Epithelial cell of prostate (primary cell): ENCODE data around the gene HOXA11.

ENCODE experiments used
- DNase-seq: peaks from one replicate; pipeline ENCODE4 v3.0.0-alpha.2; 2011; ENCODE audit warnings: low read depth, low spot score
- H3K27ac ChIP-seq: fragments of 450-650 bp; 2 replicates; pipeline ENCODE4 v1.5.1; 2017; ENCODE audit warnings: mild to moderate bottlenecking

The HOXA11 gene

GRCh38 chr7:27182861-27183681 is 2.0 kb downstream of the HOXA11 start:
- peak overlapping the region; percentile 90 for H3K27ac ChIP-seq
- no peak for DNase-seq

DNA sequence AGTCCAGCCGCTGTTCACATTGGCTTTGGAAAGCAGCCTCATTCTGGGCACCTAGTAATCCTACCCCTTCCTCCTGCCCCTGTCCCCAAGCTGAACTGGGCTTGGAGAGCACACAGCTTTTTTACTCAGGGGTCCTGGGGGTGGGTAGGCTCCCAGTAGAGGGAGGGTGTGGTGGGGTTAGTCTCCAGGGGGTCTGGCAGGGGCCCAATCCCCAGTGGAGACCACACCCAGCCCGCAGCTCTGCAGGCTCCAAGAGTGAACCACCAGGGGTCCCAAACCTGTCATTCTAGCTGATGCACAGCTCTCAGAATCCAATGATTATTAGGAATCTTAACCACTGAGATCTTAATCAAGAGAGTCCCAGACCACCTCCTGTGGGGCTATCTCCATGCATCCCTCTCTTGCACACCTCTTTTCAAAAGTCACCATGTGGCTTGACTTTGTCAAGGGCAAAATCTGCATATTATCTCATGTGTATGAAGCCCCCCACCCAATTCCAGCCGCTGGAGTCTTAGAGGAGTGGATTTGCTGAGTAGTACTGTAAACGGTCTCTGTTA is 2.7 kb downstream of the HOXA11 start:
- H3K27ac ChIP-seq = no peak overlapping the region
- no peak for DNase-seq

- no peak overlapping the region for H3K27ac ChIP-seq
- no peak for DNase-seq
Observed at GRCh38 chr7:27181795-27182275, 3.2 kb downstream of the HOXA11 start.

GRCh38 chr7:27180431-27181420 is 4.3 kb downstream of the HOXA11 start:
- no peak for DNase-seq
- H3K27ac ChIP-seq = peak overlapping the region; percentile 93

DNA sequence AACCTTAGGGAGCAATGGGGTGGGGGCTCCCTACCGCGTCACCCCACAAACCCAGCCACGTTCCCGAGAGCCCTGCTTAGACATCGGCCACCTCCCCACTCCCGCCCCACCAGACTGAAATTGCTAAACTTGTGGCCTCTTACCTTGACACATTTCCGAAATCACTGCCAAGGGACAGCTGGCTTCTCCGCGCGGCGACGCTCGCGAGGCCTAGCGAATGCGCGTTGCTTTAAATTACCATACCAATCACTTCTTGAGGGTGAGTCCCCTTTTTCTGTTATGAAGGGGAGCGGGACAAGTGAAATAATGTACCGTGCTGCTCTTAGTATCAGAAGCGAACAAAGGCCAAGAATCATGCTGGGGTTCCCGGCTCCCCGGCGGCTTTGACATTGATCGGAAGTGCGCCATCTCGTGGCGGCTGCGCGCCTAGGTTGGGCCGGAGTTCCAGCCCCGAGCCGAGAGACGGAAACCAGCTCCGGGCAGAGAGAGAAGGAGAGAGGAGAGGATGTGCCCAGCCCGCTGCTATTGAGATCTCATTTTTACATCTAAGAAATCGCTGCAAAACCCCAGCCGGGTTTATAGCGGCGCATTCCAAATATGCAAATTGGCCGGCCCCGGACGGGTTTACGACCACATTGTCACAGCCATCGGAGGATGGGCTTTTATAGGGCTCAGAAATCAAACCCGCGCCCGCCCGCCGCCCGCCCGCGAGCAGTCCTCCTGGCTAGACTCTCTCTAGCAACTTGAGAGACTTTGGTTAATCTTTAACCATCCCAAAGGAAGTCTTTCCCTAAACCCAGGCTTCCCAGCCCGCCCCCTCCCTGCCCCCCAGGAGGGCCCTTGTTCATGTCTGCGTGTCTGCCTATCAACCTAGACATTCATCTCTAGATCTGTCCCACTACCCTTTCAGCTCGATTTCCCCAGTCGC is 5.3 kb downstream of the HOXA11 start:
- H3K27ac ChIP-seq = peak overlapping the region; percentile 93
- DNase-seq = no peak

GRCh38 chr7:27179030-27179429 is 6.0 kb downstream of the HOXA11 start:
- peak overlapping the region; percentile 93 for H3K27ac ChIP-seq
- no peak for DNase-seq

GRCh38 chr7:27178366-27178765 is 6.7 kb downstream of the HOXA11 start:
- DNase-seq = no peak
- H3K27ac ChIP-seq = peak overlapping the region; percentile 93

- H3K27ac ChIP-seq = peak overlapping the region; percentile 93
- DNase-seq = no peak
Observed at GRCh38 chr7:27177795-27178320, 7.2 kb downstream of the HOXA11 start.

DNA sequence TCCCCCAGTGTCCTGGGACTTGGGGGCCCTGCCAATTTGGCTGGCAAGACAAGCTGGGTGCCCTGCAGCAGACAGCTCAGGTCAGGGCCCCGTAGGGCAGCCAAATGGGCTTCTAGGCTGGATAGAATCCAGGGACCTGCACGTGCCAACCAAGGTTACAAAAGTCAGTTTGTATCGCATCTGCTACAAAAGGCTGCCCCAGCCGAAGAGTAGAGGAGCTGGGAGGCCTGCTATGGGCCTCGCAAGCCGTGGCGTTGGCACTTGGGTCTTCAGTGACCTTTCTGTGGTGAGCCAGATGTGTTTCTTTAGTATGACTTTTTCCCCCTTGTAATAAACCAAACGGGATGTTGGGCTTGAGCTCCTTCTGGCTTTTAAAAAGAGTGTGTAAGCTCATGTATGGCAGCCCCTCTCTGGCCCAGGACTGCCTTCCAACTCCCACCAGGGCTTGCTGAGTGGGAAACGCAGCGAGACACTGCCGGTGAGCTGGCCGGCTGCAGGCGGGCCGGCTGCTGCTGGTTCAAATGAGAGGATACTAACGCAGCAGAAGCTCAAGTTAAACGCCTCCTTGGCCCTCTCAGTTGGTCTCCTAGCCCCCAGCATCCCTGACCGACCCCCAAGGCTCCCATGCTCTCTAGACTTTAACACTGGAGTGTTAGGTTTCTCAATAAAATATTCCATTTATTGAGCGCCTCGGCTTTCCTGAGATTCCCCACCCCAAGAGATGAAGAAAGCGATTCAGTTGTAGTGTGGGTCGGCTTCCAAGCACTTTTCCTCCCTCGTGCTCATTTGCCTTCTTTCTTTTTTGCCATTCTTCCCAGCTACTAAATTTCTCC is 7.9 kb downstream of the HOXA11 start:
- peak overlapping the region; percentile 93 for H3K27ac ChIP-seq
- no peak for DNase-seq

DNA sequence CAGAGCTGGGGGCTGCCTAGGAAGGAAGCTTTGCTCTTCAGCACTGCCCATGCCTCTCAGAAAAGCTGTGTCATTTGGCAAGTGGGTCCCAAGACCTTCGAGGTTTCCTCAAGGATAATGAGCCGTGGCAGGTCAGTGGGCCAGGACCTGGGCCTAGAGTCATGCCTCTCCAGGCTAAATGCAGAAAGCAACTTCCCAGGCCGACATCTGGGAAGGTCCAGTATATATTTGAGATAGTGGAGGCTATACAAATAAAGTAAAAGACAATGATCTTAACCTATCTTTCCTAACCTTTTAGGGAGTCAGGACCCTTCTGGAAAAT is 8.5 kb downstream of the HOXA11 start:
- DNase-seq = no peak
- peak overlapping the region; percentile 93 for H3K27ac ChIP-seq

DNA sequence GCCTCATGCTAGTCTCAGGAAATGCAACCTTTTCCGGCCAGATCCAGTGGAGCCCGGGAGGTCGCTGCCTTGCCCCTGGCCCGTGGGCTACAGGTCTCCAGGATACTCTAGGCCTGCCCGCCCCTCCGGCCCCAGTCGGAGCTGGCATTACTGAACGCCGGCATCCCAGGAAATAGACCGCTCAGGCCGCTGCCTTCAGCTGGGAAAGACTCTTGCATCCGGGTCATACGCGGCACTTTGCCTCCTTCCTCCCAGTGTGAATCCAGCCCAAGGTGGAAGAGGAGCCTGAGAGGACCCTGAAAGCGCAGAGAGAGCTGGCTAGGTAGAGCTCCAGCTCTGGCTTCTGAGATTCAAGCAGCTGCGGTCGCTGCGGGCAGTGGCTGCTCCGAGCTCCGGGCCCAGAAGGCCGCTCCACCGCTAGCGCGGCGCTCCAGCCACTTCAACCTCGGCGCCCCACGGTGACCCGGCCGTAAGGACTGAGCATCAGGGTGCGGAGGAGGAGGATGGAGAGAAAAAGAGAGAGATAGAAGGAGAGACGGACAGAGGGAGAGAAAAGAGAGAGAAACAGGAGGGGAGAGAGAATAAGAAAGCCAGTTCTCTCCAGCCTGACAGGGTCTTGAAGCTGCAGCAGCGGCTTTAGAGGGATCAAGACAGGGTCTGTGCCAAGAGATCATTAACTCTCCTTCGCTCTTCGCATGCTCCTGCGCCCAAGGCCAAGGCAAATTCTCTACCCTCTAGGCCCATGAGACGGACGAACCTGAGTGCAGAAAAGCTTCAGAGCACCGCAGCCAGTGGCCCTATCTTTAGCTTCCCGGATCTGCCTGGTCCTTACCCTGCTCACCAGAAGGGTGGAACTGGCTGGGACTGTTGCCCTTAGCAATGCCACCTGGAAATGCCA is 9.2 kb downstream of the HOXA11 start:
- DNase-seq = no peak
- H3K27ac ChIP-seq = peak overlapping the region; percentile 93

DNA sequence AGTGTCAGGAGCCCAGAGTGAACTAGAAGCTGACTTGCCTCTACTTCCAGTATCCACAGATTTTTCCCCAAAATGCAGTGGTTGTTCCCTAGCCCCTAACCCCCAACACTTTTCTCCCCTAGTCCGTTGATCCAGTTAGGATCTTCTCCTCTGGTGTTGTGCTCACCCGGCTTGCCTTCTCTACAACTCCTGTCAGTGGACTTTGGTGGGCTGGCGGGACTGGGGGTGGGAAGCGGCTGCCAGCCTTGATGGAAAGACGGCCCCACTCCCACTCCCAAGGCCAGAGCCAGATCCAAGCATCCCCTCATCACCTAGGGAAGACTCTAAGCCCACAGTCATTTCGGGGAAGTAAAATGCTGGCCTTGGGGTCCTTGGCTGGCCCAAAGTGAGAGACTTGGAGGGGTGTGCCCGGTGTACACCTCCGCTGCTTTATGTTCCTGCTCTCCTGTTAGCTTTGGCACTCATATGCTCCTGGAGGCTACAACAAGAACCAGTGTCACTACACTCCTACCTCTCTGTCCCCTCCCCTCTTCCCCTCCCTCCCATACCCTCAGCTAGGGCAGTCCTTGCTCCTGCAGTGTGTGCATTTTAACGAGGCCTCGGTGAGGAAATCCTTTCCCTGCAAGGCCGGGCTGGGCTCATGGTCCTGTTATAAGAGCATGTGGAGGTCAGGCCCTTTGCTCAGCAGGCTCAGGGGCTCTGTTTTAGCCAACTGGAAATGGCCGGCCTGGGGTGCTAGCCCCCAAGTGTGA is 10.0 kb downstream of the HOXA11 start:
- peak; percentile 67 for DNase-seq
- H3K27ac ChIP-seq = peak overlapping the region; percentile 93

DNA sequence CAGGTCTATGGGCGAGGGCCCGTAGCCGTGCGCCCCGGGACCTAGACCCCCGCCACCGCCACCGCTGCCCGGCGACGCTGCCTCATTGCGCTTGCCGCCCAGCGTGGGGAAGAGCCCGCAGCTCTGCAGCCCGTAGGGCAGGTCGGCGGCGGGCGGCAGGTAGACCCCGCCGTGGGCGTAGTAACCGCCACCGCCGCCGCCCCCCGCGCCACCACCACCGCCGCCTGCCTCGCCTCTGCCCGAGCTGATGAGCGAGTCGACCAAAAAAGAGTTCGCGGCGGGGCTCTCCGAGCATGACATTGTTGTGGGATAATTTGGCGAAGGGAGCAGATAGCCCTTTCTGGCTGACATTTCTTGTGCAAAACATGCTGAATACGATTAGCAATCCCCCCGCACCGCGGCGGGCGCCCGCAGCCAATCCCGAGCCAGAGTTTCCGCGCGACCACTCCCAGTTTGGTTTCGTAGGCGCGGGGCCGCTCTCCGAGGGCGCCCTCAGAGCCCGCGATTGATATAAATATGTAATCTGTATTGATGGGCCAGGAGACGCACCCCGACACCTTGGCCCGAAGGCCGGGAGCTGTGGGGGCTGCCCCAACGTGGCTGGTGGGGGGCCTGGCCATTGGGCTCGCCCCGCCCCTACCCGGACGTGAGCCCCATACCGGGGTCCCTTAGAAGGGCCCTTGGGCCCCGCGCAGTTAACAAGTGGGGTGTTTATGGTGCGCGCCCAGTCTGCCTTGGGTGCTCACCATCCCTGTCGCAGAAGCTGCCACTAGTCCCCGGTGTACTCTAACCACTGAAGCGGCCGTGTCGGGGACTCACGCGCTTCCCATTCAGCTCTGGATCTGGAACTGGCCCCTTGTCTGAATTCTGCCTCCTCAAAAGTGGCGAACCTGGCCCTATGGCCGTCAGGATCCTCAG is 10.8 kb downstream of the HOXA11 start, which contains the start of gene HOXA10:
Gene HOXA10, minus strand, starts transcription at position 365 of the 918 bp plus-strand sequence. Its CDS starts 14 bp downstream, at position 351.
- H3K27ac ChIP-seq = peak within 1 kb of the TSS; percentile 93
- no peak for DNase-seq

GRCh38 chr7:27173511-27173955 is 11.5 kb downstream of the HOXA11 start:
- H3K27ac ChIP-seq = peak overlapping the region; percentile 93
- no peak for DNase-seq

DNA sequence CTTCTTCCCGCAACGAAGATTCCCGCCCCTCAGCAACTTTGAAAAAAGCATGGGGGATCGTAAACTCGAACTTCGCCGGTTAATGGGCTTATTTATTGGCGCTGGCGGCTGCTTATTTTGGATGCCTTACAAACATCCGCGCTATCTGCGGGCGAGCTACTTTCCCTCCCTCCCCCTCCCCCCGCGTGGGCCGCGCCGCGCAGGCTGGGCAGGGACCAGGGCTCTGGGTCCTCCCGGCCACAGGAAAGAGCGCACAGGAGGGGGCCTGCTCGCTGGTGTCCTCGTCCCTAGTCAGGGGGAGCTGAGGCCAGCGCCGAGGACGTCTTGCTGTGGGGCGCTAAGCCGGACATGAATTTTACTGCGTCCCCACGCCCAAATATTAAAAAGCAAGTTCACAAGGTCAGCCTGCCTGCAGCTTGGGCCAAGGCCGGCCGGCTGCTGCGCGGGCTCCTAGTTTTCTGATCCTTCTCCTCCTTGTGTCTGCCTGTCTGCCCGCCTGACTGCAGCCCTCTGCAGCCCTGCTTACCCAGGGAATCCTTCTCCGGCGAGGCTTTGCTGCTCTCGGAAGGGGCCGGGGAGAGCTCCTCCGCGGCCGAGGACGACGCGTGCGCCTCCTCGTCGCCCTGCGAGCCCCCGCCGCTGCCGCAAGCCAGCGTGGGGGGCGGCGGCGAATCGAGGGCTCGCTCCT is 12.1 kb downstream of the HOXA11 start:
- no peak for DNase-seq
- peak overlapping the region; percentile 93 for H3K27ac ChIP-seq
